Right atrium auricular region (tissue), 2 donors: ENCODE data around the gene IQGAP2. TPM values are rescaled to one million over a fixed set of nuclear protein-coding genes. Genes with fewer than 3 reads are reported as not detected.

ENCODE experiments used
- DNase-seq: peaks from one replicate; pipeline ENCODE4 v3.0.0-alpha.2; 2019; ENCODE audit warnings: low spot score
- H3K27ac ChIP-seq, 2 donors: fragments of 200-600 bp; sonication (generic); 1 replicate in 1 of 2; 2 replicates in 1 of 2; pipeline ENCODE4 v1.5.1; 2016 to 2019
- H3K27me3 ChIP-seq, 2 donors: fragments of 200-600 bp; sonication (generic); one replicate each; pipeline versions ENCODE4 v1.5.1 to v1.6.0; 2017 to 2019
- H3K36me3 ChIP-seq: fragments of 200-600 bp; sonication (generic); one replicate; pipeline ENCODE4 v1.5.1; 2016
- H3K4me1 ChIP-seq, 2 donors: fragments of 200-600 bp; sonication (generic); one replicate each; pipeline versions ENCODE4 v1.5.1 to v1.6.0; 2017 to 2019
- H3K4me3 ChIP-seq, 2 donors: fragments of 200-600 bp; sonication (generic); 1 replicate in 1 of 2; 2 replicates in 1 of 2; pipeline ENCODE4 v1.5.1; 2017 to 2019; ENCODE audit warnings: mild to moderate bottlenecking in 1 of 2, moderate library complexity in 1 of 2
- H3K9me3 ChIP-seq, 2 donors: fragments of 200-600 bp; sonication (generic); one replicate each; pipeline ENCODE4 v1.5.1; 2019
- CTCF ChIP-seq, 2 donors: fragments of 200-600 bp; sonication (generic); IDR thresholded peaks; one replicate each; pipeline ENCODE4 v1.5.1; 2019; ENCODE audit warnings: antibody characterized with exemption in 2 of 2
- total RNA-seq, 2 donors: library from RNA; depleted of rRNA; stranded (reverse); fragments of >200 nt; gene quantifications; one replicate each; pipeline ENCODE4 v1.1.0, GENCODE V29; 2016

The IQGAP2 gene
- total RNA-seq, 2 donors from 2014 or later, result 5.4 to 12.3 TPM

GRCh38 chr5:76476474-76477038 lies 73.5 kb downstream of the IQGAP2 start:
- no peak for TF ChIP-seq CTCF (IDR thresholded peaks at IDR 0.05)
- no peak for DNase-seq
- H3K36me3 ChIP-seq, result no peaks in the 10 kb centered on the region
- H3K27me3 ChIP-seq, result no peaks in the 10 kb centered on the region
- no peak overlapping the region for H3K4me3 ChIP-seq
- H3K4me1 ChIP-seq, result no peaks in the 10 kb centered on the region
- H3K27ac ChIP-seq, result no peak overlapping the region
- H3K9me3 ChIP-seq, result no peaks in the 10 kb centered on the region

GRCh38 chr5:76477061-76477460 lies 74.0 kb downstream of the IQGAP2 start:
- DNase-seq, result no peak
- Histone ChIP-seq H3K36me3 (no peaks in the 10 kb centered on the region), H3K4me1 (no peaks in the 10 kb centered on the region), H3K27ac (no peak overlapping the region), H3K27me3 (no peaks in the 10 kb centered on the region), H3K4me3 (no peak overlapping the region), H3K9me3 (no peaks in the 10 kb centered on the region)
- TF ChIP-seq CTCF (IDR thresholded peaks at IDR 0.05), result no peak

GRCh38 chr5:76477571-76477970 lies 74.5 kb downstream of the IQGAP2 start:
- H3K27ac ChIP-seq, result no peak overlapping the region
- H3K27me3 ChIP-seq, result no peaks in the 10 kb centered on the region
- DNase-seq, result no peak
- no peaks in the 10 kb centered on the region for H3K36me3 ChIP-seq
- H3K9me3 ChIP-seq, result no peaks in the 10 kb centered on the region
- no peaks in the 10 kb centered on the region for H3K4me1 ChIP-seq
- H3K4me3 ChIP-seq, result no peak overlapping the region
- TF ChIP-seq CTCF (IDR thresholded peaks at IDR 0.05), result no peak

DNA sequence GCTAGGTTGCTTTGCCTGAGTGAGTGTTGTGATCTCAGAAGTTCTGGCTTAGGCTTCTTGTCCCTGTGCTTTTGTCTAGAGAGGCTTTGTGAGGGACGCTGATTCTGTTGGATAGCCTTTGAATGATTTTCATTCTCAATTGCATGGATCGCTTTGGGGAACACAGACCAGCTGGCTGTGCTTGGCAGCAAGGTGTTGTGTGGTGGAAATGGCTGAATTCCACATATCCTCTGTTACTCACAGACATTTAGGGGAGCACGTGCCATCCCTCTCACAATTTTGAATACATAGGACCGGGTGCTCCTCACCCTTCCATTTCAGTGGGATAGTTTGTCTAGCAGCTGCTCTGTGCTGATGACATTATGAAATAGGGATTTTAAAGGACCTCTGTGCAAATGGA lies 76.2 kb downstream of the IQGAP2 start:
- Histone ChIP-seq H3K4me1 (no peaks in the 10 kb centered on the region), H3K36me3 (no peaks in the 10 kb centered on the region), H3K27ac (no peak overlapping the region), H3K27me3 (no peaks in the 10 kb centered on the region), H3K9me3 (no peaks in the 10 kb centered on the region), H3K4me3 (no peak overlapping the region)
- no peak for TF ChIP-seq CTCF (IDR thresholded peaks at IDR 0.05)
- DNase-seq, result no peak

DNA sequence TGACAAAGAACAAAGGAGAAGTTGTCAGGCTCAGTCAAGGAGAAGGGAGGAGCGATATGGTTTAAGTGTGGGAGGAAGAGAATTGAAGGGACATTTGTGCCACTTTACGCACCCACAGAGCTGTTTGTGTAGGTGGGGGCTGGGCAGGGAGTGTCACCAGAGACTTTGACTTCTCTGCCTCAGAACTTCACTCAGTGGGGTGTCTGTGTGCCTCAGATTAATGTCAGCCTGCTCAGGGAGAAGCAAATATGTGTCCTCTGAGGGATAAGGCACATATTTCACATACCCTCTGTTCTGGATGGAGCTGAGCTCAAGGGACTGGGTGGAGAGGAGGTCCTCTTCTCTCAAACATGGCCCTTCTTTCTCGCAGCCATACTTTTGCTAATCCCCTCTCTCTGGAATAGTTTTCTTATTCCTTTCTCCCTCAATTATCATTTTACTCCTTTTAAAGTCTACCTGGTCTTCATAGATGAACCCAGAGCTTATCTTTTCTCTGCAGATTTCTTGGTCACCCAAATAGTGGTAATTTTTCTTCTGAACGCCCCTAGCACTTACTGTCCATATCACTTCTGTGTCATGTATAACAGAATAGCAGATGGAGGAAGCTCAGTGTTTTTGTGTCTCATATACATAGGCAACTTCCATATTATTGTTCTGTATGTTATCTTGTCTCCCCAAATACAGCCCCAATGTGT lies 77.0 kb downstream of the IQGAP2 start:
- Histone ChIP-seq H3K9me3 (no peaks in the 10 kb centered on the region), H3K36me3 (no peaks in the 10 kb centered on the region), H3K27ac (no peak overlapping the region), H3K27me3 (no peaks in the 10 kb centered on the region), H3K4me1 (no peaks in the 10 kb centered on the region), H3K4me3 (no peak overlapping the region)
- DNase-seq, result no peak
- no peak for TF ChIP-seq CTCF (IDR thresholded peaks at IDR 0.05)

DNA sequence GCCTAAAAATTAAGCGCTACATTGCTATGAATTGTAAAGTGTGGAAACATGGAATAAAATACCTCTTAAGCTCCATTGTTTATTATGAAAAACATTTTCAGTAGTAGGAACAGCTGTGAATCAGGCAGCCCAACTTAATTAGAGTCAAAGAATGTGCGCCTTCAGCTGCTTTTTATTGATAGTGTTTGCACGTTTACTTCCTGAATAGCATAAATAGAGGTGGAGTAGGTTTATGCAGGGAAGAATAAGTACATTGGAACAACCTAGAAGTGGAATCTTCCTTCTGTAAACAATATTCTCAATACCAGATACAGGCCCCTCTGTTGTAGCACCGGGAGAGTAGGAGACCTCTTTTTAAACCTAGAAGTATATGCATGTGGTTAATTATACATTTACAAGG lies 79.9 kb downstream of the IQGAP2 start:
- no peaks in the 10 kb centered on the region for H3K9me3 ChIP-seq
- H3K27me3 ChIP-seq, result no peaks in the 10 kb centered on the region
- no peaks in the 10 kb centered on the region for H3K36me3 ChIP-seq
- H3K4me3 ChIP-seq, result no peak overlapping the region
- DNase-seq, result no peak
- H3K4me1 ChIP-seq, result no peaks in the 10 kb centered on the region
- TF ChIP-seq CTCF (IDR thresholded peaks at IDR 0.05), result no peak
- H3K27ac ChIP-seq, result no peak overlapping the region
